ENCODE data around the gene GALNT13. TPM values are rescaled to one million over a fixed set of nuclear protein-coding genes. Genes with fewer than 3 reads are reported as not detected.
A peak's percentile ranks its signal among the peaks of the same experiment; 100 is the strongest.

The GALNT13 gene
- 1 to 10 TPM; 6.0 to 9.8 TPM for total RNA-seq
- 4.7 TPM for polyA plus RNA-seq (2013, experiment 1 of 2)
- 2.9 TPM for polyA plus RNA-seq (2013, experiment 2 of 2)
- long read RNA-seq, experiment 1, full-length matches to known transcripts: 2 of 6 reads
- long read RNA-seq, experiment 1, partial matches to known transcripts: 1 of 6 reads
- long read RNA-seq, experiment 1, other reads (novel, unspliced or antisense): 3 of 6 reads
- long read RNA-seq, experiment 2, full-length matches to known transcripts: 3 of 19 reads
- long read RNA-seq, experiment 2, partial matches to known transcripts: 1 of 19 reads
- long read RNA-seq, experiment 2, other reads (novel, unspliced or antisense): 15 of 19 reads
- long read RNA-seq, experiment 3, partial matches to known transcripts: 7 of 25 reads
- long read RNA-seq, experiment 3, other reads (novel, unspliced or antisense): 18 of 25 reads
- long read RNA-seq, experiment 4, partial matches to known transcripts: 0 of 1 reads
- long read RNA-seq, experiment 4, other reads (novel, unspliced or antisense): 1 of 1 reads

DNA sequence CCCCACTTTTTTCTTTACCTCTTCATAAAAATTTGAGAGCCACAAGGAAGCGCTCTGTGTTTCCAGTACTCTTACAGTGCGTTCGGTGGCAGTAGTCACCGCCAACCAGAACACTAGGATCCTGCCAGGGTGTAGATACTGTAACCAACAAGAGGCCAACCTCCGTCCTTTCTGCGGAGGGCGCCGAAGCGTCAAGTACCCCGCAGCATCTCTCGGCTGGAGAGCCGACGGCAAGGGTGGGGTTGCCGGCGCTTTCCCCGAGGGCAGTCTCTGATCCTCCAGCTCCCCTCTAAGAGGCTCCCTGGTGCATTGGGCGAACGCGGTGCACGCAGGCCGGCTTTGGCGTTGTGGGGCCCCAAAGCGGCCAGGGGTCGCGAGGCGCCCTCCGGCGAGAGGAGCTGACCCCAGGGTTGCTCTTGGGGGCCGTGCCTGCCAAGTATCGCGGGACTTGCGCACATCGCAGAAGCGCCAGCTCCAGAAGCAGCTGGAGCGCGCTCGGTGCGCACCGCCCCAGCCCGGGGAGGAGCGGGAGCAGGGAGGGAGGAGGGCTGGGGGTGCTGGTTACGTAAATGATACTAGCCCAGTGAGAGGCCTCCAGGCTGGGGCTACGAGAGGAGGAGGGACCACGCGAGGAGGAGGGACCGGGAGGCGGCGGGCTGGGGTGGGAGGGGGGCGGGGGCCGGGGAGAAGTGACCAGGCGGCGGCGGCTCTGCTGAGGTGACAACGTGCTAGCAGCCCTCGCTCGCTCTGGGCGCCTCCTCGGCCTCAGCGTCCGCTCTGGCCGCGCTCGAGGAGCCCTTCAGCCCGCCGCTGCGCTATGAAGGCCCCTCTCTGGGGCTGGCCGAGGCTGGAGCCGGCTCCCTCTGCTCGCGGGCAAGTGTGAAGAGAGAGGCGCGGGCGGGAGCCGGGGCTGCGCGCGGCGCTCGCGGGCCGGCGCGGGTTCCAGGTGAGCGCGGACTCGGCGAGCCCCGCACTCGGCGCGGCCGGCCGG is at the start of gene GALNT13:
Gene GALNT13, plus strand, starts transcription at position 692 of the 991 bp plus-strand sequence.
- Mint-ChIP-seq H3K4me1 (peaks cover 13% of the 10 kb centered on the region), H3K4me3 (peak within 1 kb of the TSS; percentile 61), H3K27me3 (ENCODE audit: insufficient read depth) (peaks cover 30% of the 10 kb centered on the region), H3K9me3 (no peaks in the 10 kb centered on the region), H3K36me3 (ENCODE audit: low read depth) (no peaks in the 10 kb centered on the region), H3K27ac (peak within 1 kb of the TSS; percentile 73)
- peak; percentile 96 for DNase-seq
- Histone ChIP-seq H3K27ac (ENCODE audit: low read depth, low read length) (no peak within 1 kb of the TSS), H3K9me3 (ENCODE audit: control insufficient read depth, low read length) (no peaks in the 10 kb centered on the region), H3K27me3 (ENCODE audit: control insufficient read depth, insufficient read depth, low read length, poor library complexity, severe bottlenecking) (peaks cover 32% of the 10 kb centered on the region), H3K4me3 (ENCODE audit: low read length) (peak within 1 kb of the TSS; percentile 76), H3K4me1 (ENCODE audit: control insufficient read depth, insufficient read depth, low read length) (no peaks in the 10 kb centered on the region), H3K36me3 (ENCODE audit: control insufficient read depth, insufficient read depth, low read length) (no peaks in the 10 kb centered on the region), H3K9ac (ENCODE audit: extremely low read depth, low read length, poor library complexity, severe bottlenecking) (no peak within 1 kb of the TSS)
- TF ChIP-seq, protein P1, sequence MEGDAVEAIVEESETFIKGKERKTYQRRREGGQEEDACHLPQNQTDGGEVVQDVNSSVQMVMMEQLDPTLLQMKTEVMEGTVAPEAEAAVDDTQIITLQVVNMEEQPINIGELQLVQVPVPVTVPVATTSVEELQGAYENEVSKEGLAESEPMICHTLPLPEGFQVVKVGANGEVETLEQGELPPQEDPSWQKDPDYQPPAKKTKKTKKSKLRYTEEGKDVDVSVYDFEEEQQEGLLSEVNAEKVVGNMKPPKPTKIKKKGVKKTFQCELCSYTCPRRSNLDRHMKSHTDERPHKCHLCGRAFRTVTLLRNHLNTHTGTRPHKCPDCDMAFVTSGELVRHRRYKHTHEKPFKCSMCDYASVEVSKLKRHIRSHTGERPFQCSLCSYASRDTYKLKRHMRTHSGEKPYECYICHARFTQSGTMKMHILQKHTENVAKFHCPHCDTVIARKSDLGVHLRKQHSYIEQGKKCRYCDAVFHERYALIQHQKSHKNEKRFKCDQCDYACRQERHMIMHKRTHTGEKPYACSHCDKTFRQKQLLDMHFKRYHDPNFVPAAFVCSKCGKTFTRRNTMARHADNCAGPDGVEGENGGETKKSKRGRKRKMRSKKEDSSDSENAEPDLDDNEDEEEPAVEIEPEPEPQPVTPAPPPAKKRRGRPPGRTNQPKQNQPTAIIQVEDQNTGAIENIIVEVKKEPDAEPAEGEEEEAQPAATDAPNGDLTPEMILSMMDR (conservative IDR thresholded peaks at IDR 0.05): no peak
- WGBS, 2 experiments (ENCODE audit: insufficient coverage in 1 of 2, insufficient read length in 1 of 2): 0 to 1% methylated on average over 23 to 93 of the region's 93 CpGs

DNA sequence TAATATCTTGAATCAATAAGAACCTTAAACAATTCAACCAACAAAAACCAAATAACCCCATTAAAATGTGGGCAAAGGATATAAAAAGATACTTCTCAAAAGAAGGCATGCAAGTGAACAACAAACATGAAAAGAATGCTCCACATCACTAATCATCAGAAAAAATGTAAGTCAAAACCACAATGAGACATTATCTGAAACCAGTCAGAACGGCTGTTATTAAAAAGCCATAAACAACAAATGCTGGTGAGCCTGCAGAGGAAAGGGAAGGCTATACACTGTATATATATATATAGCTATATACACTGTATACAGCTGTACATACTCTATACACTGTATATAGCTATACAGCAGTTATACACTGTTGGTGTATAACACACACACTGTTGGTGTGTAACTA is 47.8 kb upstream of the GALNT13 start:
- DNase-seq: no peak
- Mint-ChIP-seq H3K4me3 (no peak overlapping the region), H3K9me3 (peaks cover 26% of the 10 kb centered on the region), H3K27ac (no peak overlapping the region), H3K4me1 (peaks cover 2% of the 10 kb centered on the region), H3K27me3 (ENCODE audit: insufficient read depth) (no peaks in the 10 kb centered on the region), H3K36me3 (ENCODE audit: low read depth) (peaks cover 8% of the 10 kb centered on the region)
- no peaks in the 10 kb centered on the region for H3K9me3 ChIP-seq (ENCODE audit: control insufficient read depth, low read length)
- no peaks in the 10 kb centered on the region for H3K4me1 ChIP-seq (ENCODE audit: control insufficient read depth, insufficient read depth, low read length)
- H3K36me3 ChIP-seq (ENCODE audit: control insufficient read depth, insufficient read depth, low read length): no peaks in the 10 kb centered on the region
- H3K27me3 ChIP-seq (ENCODE audit: control insufficient read depth, insufficient read depth, low read length, poor library complexity, severe bottlenecking): no peaks in the 10 kb centered on the region
- H3K4me3 ChIP-seq (ENCODE audit: low read length): no peak overlapping the region
- no peak overlapping the region for H3K9ac ChIP-seq (ENCODE audit: extremely low read depth, low read length, poor library complexity, severe bottlenecking)
- H3K27ac ChIP-seq (ENCODE audit: low read depth, low read length): no peak overlapping the region
- TF ChIP-seq, protein P1 (conservative IDR thresholded peaks at IDR 0.05): no peak
- no CpG with 5 or more reads among the region's 1 CpG for WGBS, 2 experiments (ENCODE audit: insufficient coverage in 1 of 2, insufficient read length in 1 of 2)

DNA sequence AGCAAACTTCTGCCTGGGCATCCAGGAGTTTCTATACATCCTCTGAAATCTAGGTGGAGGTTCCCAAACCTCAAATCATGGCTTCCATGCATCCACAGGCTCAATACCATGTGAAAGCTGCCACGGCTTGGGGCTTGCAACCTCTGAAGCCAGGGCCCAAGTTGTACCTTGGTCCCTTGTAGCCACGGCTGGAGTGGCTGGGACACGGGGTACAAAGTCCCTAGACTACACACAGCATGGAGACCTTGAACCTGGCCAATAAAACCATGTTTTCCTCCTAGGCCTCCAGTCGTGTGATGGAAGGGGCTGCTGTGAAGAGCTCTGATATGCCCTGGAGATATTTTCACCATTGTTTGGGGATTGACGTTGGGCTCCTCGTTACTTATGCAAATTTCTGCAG is 43.4 kb upstream of the GALNT13 start:
- H3K4me3 Mint-ChIP-seq: no peak overlapping the region
- Histone ChIP-seq H3K9me3 (ENCODE audit: control insufficient read depth, low read length) (no peaks in the 10 kb centered on the region), H3K4me1 (ENCODE audit: control insufficient read depth, insufficient read depth, low read length) (no peaks in the 10 kb centered on the region), H3K9ac (ENCODE audit: extremely low read depth, low read length, poor library complexity, severe bottlenecking) (no peak overlapping the region), H3K36me3 (ENCODE audit: control insufficient read depth, insufficient read depth, low read length) (no peaks in the 10 kb centered on the region), H3K27me3 (ENCODE audit: control insufficient read depth, insufficient read depth, low read length, poor library complexity, severe bottlenecking) (no peaks in the 10 kb centered on the region), H3K4me3 (ENCODE audit: low read length) (no peak overlapping the region), H3K27ac (ENCODE audit: low read depth, low read length) (no peak overlapping the region)
- 86 to 95% methylated on average over 4 to 6 of the region's 6 CpGs for WGBS, 2 experiments (ENCODE audit: insufficient coverage in 1 of 2, insufficient read length in 1 of 2)
- H3K4me1 Mint-ChIP-seq: no peaks in the 10 kb centered on the region
- H3K27me3 Mint-ChIP-seq (ENCODE audit: insufficient read depth): no peaks in the 10 kb centered on the region
- DNase-seq: no peak
- TF ChIP-seq, protein P1 (conservative IDR thresholded peaks at IDR 0.05): no peak
- H3K9me3 Mint-ChIP-seq: peaks cover 31% of the 10 kb centered on the region
- no peak overlapping the region for H3K27ac Mint-ChIP-seq
- H3K36me3 Mint-ChIP-seq (ENCODE audit: low read depth): peaks cover 11% of the 10 kb centered on the region
